Activated CD4-positive, alpha-beta T cell treated with anti-CD3 and anti-CD28 coated beads, Interleukin-2, amount 50 U/mL, for 1 hour (primary cell): ENCODE measurements around the gene FAS.

ENCODE experiments used
- DNase-seq: peaks from one replicate; pipeline ENCODE4 v3.0.0-alpha.2; 2020

Gene FAS

GRCh38 chr10:88974012-88974411 lies 16.6 kb upstream of the FAS start:
- DNase-seq, result no peak

DNA sequence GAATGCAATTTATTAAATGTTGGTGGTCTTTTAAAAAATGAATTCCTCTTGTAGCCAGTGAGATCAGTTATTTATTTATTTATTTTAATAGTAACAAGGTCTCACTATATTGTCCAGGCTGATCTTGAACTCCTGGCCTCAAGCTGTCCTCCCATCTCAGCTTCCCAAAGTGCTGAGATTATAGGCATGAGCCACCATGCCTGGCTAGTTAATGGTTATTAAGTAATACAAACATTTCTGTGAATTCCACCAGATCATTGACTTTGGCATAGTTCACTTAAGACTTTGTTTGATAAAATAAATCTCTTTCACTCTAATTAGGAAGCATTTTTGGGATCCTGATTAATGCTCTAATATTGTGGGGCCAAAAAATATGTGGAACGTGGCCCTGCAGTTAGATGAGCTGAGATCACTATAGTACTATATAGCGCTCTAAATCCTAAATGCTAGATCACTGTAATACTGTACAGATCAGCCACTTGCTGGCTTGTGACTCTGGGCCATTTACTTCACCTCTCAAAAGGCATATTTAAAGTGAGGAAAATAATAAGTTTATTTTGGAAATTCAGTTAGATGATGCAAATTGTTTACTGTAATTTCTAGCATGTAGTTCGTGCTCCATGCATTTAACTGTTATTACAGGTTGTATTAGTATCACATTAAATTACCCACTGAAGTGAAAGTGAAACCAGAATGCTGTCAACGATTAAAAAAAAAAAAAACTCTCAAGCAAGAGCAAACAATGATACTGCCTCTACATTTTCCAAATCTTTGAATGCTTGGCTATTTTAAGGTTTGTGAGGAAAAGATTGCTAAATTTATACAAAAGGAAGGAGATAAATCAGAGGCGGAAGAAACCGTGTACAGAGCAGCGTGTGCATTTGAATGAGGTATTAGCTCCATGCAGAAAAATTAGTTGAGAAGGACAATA lies 15.9 kb upstream of the FAS start:
- no peak for DNase-seq

DNA sequence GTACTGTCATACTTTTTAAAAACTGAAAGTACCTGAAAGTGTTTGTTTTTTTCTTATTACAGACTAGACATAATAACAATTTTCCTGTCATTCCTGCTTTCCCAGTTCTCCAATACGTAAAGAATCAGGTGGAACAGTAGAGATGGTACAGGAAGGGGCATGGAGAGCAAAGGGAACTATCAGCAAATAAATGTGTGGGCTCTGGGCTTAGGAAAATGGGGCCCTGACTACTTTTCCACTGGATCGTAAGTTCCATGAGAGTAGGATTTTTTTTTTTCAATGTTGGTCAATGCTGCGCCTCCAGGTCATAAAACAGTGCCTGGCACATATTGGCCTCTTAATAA lies 15.2 kb upstream of the FAS start:
- no peak for DNase-seq

DNA sequence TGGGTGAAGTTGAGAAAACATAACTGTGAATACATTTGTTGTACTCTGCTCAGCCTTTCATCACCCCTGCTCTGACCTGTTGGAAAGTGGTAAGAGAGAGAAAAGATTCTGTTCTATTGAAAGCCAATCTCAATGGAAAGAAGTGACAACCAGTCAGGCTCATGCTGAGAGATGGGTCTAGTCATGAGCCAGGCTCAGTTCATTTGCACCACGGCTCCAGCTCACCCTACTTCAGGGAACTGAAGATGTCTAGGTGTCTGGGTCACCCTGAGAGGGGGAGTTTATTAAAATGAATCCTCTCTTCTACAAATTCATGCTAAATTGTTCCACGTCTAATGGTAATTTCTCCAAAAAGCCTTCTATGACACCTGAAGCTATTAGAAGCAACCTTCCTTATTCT lies 12.1 kb upstream of the FAS start:
- no peak for DNase-seq

DNA sequence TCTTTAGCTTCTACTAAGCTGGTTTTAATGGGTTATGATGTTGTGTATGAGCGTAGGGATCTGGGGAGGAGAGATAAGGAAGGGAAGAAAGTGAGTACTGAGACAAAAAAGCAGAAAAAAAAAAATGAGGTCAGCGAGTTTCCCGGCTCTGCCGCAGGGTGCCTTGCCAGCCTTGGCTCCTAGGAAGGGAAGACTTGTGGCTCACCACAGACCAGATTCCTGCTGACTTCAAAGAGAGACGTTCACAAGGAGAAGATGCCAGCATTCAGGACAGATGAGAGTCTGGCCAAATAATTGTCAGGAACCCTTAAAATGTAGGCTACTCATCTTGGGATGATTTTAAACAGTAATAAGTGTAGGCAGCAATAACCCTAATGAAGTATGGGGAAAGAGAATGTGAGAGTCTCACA lies 11.4 kb upstream of the FAS start:
- DNase-seq, result no peak

GRCh38 chr10:88979603-88980002 lies 11.0 kb upstream of the FAS start:
- no peak for DNase-seq

GRCh38 chr10:88980247-88980646 lies 10.4 kb upstream of the FAS start:
- no peak for DNase-seq

GRCh38 chr10:88980800-88981199 lies 9.8 kb upstream of the FAS start:
- DNase-seq, result no peak

DNA sequence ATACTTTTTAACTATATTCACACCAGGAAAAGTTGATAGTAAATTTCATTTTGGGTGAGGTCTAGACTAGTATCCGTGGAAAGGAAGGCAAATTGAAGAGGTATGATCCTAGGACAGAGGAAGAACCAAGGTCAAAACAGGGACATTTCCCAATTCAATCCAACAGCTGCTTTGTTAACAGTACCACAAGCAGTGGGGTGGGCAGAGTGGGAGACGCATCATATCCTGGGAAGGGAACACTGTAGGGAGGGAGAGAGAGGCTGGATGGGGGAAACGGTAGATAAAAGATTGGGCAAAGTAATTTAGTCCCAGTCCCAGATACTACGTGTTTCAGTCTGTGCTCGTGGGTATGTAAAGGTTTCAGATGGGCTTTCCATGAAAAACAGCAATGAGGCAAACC lies 9.2 kb upstream of the FAS start:
- no peak for DNase-seq

GRCh38 chr10:88982366-88982765 lies 8.2 kb upstream of the FAS start:
- no peak for DNase-seq

DNA sequence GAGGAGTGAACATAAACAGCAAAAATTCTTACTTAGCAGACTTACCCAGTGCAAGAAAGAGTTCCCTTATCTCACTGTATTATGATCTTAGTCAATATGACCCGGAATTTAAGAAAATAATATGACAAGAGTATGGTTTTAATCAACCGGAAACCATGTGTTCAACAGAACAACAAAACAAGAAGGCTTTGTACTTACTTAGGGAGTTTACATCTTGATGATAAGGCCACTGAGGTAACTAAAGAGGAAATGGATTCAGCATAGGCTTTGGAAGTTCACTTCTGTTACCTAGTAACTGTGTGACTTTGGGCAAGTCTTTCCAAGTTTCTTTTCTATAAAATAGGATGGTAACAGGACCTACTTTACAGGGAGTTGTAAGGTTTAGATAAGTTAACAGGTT lies 7.4 kb upstream of the FAS start:
- no peak for DNase-seq

DNA sequence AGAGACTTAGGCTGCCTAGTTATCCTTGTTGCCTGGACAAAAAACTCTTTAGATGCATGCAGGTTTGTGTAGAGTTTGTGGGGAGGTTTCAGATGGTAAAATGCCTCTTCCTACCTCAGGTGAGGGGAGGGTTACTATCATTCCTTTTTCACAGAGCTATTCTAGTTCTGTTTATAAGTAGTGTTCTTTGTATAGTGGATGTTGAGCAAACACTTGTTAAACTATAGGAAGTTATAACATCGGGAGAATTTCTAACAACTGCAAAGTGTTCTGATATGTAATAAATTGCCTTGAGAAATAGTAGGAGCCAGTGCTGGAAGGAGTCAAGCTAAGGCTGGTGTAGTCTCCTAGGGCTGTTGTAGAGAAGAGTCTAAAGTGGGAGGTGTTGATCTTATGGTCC lies 6.7 kb upstream of the FAS start:
- DNase-seq, result no peak

DNA sequence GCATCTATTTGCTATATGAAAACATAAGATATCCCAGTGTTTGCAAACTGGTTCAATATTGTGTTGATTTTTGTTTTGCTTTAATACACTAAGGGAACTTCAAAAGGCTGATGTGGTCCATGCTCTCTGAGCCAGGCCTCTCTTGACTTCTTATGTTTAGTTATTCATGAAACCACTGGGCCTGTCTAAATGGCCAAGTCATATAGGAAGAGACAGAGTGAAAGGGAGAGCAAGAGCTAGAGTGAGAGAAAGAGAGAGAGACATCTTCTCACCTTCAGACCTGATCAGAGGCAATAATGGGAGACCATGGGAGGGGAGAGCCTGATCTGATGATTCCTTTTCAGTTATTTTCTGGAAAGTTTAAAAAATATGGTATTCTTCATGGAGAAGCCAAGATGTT lies 6.1 kb upstream of the FAS start:
- no peak for DNase-seq

- no peak for DNase-seq
Measured at GRCh38 chr10:88986549-88987242, 3.9 kb upstream of the FAS start.

DNA sequence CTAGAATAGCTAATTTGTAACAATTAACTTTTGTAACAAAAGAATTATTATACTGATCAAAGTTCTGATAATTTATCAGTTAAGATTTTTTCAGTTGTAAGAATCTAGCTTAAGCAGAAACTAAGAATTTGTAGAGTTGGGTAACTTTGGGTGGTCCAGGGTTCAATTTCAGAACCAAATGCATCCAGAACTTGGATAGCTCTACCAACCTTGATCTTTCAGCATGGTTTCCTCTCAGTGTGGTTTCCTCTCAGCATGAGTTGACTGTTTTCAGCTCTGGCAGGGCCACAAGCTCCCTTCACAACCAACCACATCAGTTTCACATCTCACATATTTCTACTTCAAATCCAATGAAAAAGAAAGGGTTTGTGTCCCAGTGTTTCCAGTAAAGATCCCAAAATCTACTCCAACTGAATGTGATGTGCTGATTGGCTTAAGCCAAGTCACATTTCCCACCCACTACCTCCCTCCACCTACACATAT lies 3.3 kb upstream of the FAS start:
- DNase-seq, result no peak

- no peak for DNase-seq
Measured at GRCh38 chr10:88987840-88988239, 2.8 kb upstream of the FAS start.

DNA sequence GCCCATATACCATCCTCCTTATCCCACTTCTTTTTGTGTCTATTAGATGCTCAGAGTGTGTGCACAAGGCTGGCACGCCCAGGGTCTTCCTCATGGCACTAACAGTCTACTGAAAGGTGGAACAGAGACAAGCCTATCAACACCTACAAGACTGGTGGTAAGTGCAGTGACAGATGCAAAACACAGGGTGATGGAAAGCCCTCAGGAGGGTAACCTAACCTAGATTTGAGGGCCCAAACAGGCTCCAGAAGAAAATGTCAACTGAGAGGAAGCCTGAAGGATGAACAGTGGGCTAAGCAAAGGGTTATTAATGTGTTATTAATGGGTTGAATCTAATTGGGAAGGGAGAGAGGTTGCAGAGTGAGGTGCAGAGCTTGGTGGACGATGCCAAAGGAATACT lies 1.2 kb upstream of the FAS start:
- no peak for DNase-seq

DNA sequence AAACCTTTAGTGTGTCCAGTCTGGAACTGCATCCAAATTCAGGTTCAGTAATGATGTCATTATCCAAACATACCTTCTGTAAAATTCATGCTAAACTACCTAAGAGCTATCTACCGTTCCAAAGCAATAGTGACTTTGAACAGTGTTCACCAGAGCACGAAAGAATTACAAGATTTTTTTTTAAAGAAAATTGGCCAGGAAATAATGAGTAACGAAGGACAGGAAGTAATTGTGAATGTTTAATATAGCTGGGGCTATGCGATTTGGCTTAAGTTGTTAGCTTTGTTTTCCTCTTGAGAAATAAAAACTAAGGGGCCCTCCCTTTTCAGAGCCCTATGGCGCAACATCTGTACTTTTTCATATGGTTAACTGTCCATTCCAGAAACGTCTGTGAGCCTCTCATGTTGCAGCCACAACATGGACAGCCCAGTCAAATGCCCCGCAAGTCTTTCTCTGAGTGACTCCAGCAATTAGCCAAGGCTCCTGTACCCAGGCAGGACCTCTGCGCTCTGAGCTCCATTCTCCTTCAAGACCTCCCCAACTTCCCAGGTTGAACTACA lies 694 bp upstream of the FAS start:
- no peak for DNase-seq

GRCh38 chr10:88991161-88991898 lies 732 bp downstream of the FAS start:
- peak; percentile 52 for DNase-seq

DNA sequence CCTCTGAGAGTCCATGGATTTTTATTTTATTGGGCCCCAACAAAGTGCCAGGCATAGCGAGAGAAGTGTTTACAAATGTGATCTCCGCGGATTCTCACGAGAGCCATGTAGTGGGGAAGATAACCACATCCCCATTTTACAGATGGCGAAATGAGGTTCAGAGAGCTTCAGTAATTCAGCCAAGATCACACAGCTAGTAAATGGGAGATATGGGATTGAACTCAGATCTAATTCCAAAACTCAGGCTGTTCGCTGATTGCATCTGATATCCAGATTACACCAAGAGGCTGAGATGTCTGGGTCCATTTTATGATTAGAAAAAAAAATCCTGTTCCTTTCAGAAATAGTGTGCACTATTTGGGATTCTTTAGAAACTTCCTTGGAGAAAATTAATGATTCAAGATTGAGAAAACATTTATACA lies 1.3 kb downstream of the FAS start:
- DNase-seq, result no peak

DNA sequence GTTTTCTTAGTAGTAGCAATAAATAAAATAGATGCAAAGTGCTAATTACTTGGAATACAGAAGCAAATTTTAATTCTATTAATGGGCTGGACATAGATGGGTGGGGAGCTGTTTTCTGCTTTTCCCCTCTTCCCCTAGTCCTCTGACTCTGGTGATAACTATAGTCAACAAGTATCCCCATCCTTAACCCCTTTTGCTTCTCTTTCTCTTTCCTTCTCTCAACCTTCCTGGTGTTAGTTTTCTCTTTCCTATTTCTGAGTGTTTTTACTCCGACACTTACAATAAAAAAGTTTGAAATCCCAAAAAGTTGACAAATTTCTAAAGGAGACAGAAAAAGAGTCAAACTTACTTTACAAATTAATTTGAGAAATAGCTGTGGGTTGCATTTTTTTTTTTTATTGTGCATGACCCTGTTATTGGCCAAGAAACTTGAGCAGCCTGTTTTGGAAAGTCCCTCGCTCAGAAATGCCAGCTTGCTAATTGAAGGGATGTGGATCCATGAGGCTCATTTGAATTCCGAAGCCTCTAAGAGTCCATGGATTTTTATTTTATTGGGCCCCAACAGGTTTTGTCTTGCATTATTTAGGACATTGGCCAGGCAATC lies 2.4 kb downstream of the FAS start:
- DNase-seq, result no peak

- DNase-seq, result no peak
Measured at GRCh38 chr10:88994019-88994418, 3.4 kb downstream of the FAS start.
